Sigmoid colon (tissue), 7 donors: ENCODE measurements around the gene ATXN1. TPM values are rescaled to one million over a fixed set of nuclear protein-coding genes. Genes with fewer than 3 reads are reported as not detected.
"Not testable (repeated sequence)": the region's sequence is repeated elsewhere in the genome, so short reads cannot be mapped to it uniquely, and the experiment has no call there.

ENCODE experiments used
- DNase-seq: peaks from one replicate; pipeline ENCODE4 v3.0.0-alpha.2; 2019
- H3K27ac ChIP-seq, 4 donors: fragments of 200-600 bp; sonication (generic); one replicate each; pipeline ENCODE4 v1.5.1; 2016 to 2019; ENCODE audit warnings: mild to moderate bottlenecking in 1 of 4
- H3K27me3 ChIP-seq, 3 donors: fragments of 200-600 bp; sonication (generic); one replicate each; pipeline ENCODE4 v1.5.1; 2019; ENCODE audit warnings: mild to moderate bottlenecking in 1 of 3
- H3K36me3 ChIP-seq, 4 donors: fragments of 200-600 bp; sonication (generic); one replicate each; pipeline ENCODE4 v1.5.1; 2016 to 2019
- H3K4me1 ChIP-seq, 4 donors: fragments of 200-600 bp; sonication (generic); one replicate each; pipeline ENCODE4 v1.5.1; 2017 to 2019
- H3K4me3 ChIP-seq, 4 donors: fragments of 200-600 bp; sonication (generic); one replicate each; pipeline ENCODE4 v1.5.1; 2017 to 2019; ENCODE audit warnings: mild to moderate bottlenecking in 2 of 4, moderate library complexity in 1 of 4
- H3K9me3 ChIP-seq, 4 donors: fragments of 200-600 bp in 3 of 4; sonication (generic) in 3 of 4; one replicate each; pipeline versions ENCODE4 v1.5.1 to v1.6.1; 2013 to 2019
- CTCF ChIP-seq, 4 experiments: fragments of 450-650 bp in 3 of 4; fragments of 200-600 bp in 1 of 4; IDR thresholded peaks; one replicate each; pipeline ENCODE4 v1.5.1; 2016 to 2019; ENCODE audit warnings: antibody characterized with exemption in 4 of 4, mild to moderate bottlenecking in 3 of 4, moderate library complexity in 2 of 4
- EP300 ChIP-seq, 4 donors: sonication (generic); formaldehyde crosslinking; IDR thresholded peaks; one replicate each; pipeline ENCODE4 v1.6.1; 2017; ENCODE audit warnings: antibody characterized with exemption in 4 of 4
- POLR2A ChIP-seq, 2 donors: fragments of 450-650 bp; IDR thresholded peaks; one replicate each; pipeline ENCODE4 v1.6.1; 2016; ENCODE audit warnings: antibody characterized with exemption in 2 of 2, mild to moderate bottlenecking in 2 of 2, moderate library complexity in 2 of 2
- POLR2AphosphoS5 ChIP-seq, 4 donors: sonication (generic); formaldehyde crosslinking; IDR thresholded peaks; one replicate each; pipeline ENCODE4 v1.6.1; 2017; ENCODE audit warnings: antibody characterized with exemption in 4 of 4
- WGBS, 2 donors: extraction: QIAGEN DNeasy Blood & Tissue Kit; methylation state at CpG; one replicate each; pipeline ENCODE4 v1.1.7; 2013; 5-methylcytosine and 5-hydroxymethylcytosine counted together
- intact Hi-C: fragments of 100-400 bp; cut with DNase I; formaldehyde crosslinking; loops from one replicate; pipeline ENCODE4 v1.15.1; 2023
- polyA plus RNA-seq, 3 donors: library from polyadenylated mRNA; stranded (reverse); fragments of 200-250 nt; gene quantifications; one replicate each; pipeline ENCODE4 v1.2.3, GENCODE V29; 2013
- total RNA-seq, 4 donors: library from RNA; depleted of rRNA; stranded (reverse); fragments of >200 nt; gene quantifications; one replicate each; pipeline ENCODE4 v1.1.0, GENCODE V29; 2016
- donor health status: healthy with polysubstance abuse.
- donor health status: Bipolar disorder and iron deficiency.
- donor health status: healthy.

ATXN1 gene
- total and polyA plus RNA-seq, 7 donors, result 4.8 to 95.3 (median 37.7) TPM

GRCh38 chr6:16265351-16266341 is 495.6 kb downstream of the ATXN1 start:
- H3K4me3 ChIP-seq, result no peak overlapping the region
- H3K27me3 ChIP-seq, result no peaks in the 10 kb centered on the region
- intact Hi-C loops, result no loop called here
- 95 to 96% methylated on average over 31 of the region's 31 CpGs for WGBS, 2 donors
- H3K4me1 ChIP-seq, result no peaks in the 10 kb centered on the region
- DNase-seq, result no peak
- no peak for TF ChIP-seq POLR2A (IDR thresholded peaks at IDR 0.05)
- no peak for TF ChIP-seq POLR2AphosphoS5 (IDR thresholded peaks at IDR 0.05)
- no peak for TF ChIP-seq EP300 (IDR thresholded peaks at IDR 0.05)
- TF ChIP-seq CTCF (IDR thresholded peaks at IDR 0.05), result no peak
- no peaks in the 10 kb centered on the region for H3K9me3 ChIP-seq
- H3K36me3 ChIP-seq, result no peaks in the 10 kb centered on the region
- H3K27ac ChIP-seq, result no peak overlapping the region

GRCh38 chr6:16264785-16265184 is 496.5 kb downstream of the ATXN1 start:
- intact Hi-C loops, result no loop called here
- Histone ChIP-seq H3K36me3 (no peaks in the 10 kb centered on the region), H3K9me3 (no peaks in the 10 kb centered on the region), H3K27me3 (no peaks in the 10 kb centered on the region), H3K4me1 (no peaks in the 10 kb centered on the region), H3K27ac (no peak overlapping the region), H3K4me3 (no peak overlapping the region)
- TF ChIP-seq POLR2AphosphoS5 (IDR thresholded peaks at IDR 0.05) (no peak), CTCF (IDR thresholded peaks at IDR 0.05) (no peak), POLR2A (IDR thresholded peaks at IDR 0.05) (no peak), EP300 (IDR thresholded peaks at IDR 0.05) (no peak)
- WGBS, 2 donors, result 87 to 88% methylated on average over 2 of the region's 2 CpGs
- DNase-seq, result no peak

GRCh38 chr6:16263464-16264099 is 497.7 kb downstream of the ATXN1 start:
- H3K4me3 ChIP-seq, H3K9me3 ChIP-seq, intact Hi-C loops, H3K27ac ChIP-seq, H3K27me3 ChIP-seq, DNase-seq, H3K36me3 ChIP-seq, H3K4me1 ChIP-seq: not testable (repeated sequence)
- 81 to 88% methylated on average over 13 of the region's 13 CpGs for WGBS, 2 donors

GRCh38 chr6:16262773-16263172 is 498.5 kb downstream of the ATXN1 start:
- intact Hi-C loops, H3K27me3 ChIP-seq, H3K4me3 ChIP-seq, DNase-seq, H3K9me3 ChIP-seq, H3K27ac ChIP-seq, H3K36me3 ChIP-seq: not testable (repeated sequence)
- 89 to 90% methylated on average over 11 to 12 of the region's 12 CpGs for WGBS, 2 donors
- peaks cover 0 to 11% (median 5%) of the 10 kb centered on the region in 4 donors for H3K4me1 ChIP-seq

- DNase-seq, H3K4me3 ChIP-seq, H3K36me3 ChIP-seq, H3K27ac ChIP-seq, H3K27me3 ChIP-seq, H3K9me3 ChIP-seq, intact Hi-C loops: not testable (repeated sequence)
- 86 to 88% methylated on average over 8 of the region's 9 CpGs for WGBS, 2 donors
- peaks cover 0 to 12% (median 5%) of the 10 kb centered on the region in 4 donors for H3K4me1 ChIP-seq
Measured at GRCh38 chr6:16260602-16261001, 500.7 kb downstream of the ATXN1 start.

- H3K27ac ChIP-seq, DNase-seq, H3K27me3 ChIP-seq, H3K36me3 ChIP-seq, H3K4me3 ChIP-seq, H3K9me3 ChIP-seq, intact Hi-C loops: not testable (repeated sequence)
- 89 to 94% methylated on average over 2 of the region's 3 CpGs for WGBS, 2 donors
- peaks cover 0 to 12% (median 5%) of the 10 kb centered on the region in 4 donors for H3K4me1 ChIP-seq
Measured at GRCh38 chr6:16259604-16260003, 501.7 kb downstream of the ATXN1 start.
